Activated T-helper 9 cell treated with anti-CD3 and anti-CD28 coated beads, Interleukin-2, amount 50 U/mL, for 16 hours (primary cell): ENCODE data around the gene EXOC4.

ENCODE experiments used
- DNase-seq: peaks from one replicate; pipeline ENCODE4 v3.0.0-alpha.2; 2020; ENCODE audit warnings: low read depth

Gene EXOC4

DNA sequence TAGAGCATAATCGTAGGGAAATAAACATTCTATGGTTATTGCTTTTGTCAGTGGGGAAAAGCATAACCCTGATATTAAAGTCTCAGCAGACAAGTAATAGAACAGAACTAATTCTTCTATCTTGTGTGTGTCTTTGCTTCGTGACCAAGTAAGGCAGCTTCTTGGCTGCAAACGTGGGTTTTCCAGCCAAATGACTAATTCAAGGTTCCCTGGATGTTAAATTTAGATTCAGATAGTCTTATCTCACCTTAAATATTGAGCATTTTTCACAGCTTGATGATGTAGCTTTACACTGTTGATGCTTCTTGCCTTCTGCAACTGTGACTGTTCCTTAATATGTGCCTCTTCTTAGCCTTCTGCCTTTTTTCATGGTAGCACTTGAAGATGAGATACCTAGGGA is 113.0 kb downstream of the EXOC4 start:
- DNase-seq = no peak

GRCh38 chr7:133367561-133367960 is 114.7 kb downstream of the EXOC4 start:
- no peak for DNase-seq

DNA sequence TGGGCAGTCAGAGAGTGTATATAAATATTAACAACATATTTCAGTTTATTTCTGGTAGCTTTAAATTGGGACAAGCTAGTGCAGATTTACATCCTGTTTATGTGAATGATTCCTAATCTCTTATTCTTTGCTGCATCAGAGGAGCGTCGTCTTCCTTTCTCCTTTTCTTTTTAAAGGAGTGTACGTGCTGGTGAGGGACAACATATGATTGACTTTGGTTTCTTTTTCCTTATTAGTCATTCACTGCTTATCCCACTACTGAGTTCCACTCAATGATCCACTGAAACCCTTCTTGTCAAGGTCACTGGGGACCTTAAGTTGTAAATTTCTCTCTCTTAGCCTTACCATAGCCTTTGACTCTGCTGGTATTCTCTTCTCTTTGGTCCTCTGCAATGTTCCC is 116.3 kb downstream of the EXOC4 start:
- DNase-seq = no peak

DNA sequence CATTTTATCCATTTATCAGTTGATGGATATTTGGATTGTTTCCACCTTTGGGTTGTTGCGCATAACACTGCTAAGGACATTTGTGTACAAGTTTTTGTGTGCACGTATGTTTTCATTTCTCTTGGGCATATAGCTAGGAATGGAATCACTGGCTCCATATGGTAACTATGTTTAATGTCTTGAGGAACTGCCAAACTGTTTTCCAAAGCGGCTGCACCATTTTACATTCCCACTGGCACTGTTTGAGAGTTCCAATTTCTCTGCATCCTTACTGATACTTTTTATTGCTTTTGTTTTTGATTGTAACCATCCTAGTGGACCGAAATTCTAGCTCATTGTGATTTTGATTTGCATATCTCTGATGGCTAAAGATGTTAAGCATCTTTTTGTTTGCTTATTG is 118.7 kb downstream of the EXOC4 start:
- no peak for DNase-seq

- no peak for DNase-seq
Measured at GRCh38 chr7:133372337-133372736, 119.5 kb downstream of the EXOC4 start.

DNA sequence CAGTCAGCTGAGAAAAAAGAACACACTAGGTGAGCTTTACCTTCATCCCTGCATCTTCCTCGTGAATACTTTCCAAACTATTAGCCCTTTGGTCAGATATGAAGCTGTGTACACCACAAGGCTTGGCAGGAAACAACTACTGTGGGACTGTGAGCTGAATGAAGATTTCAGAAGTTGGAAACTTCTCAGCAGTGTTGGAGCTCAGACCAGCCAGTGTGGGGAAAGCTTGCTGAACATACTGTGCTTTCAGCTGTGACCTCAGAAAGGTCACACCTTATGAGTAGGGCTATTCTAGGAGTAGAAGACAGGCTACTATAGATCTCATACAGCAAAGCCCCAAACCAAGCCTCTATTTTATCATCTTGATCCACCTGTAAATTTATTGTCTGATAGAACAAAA is 123.6 kb downstream of the EXOC4 start:
- DNase-seq = no peak

DNA sequence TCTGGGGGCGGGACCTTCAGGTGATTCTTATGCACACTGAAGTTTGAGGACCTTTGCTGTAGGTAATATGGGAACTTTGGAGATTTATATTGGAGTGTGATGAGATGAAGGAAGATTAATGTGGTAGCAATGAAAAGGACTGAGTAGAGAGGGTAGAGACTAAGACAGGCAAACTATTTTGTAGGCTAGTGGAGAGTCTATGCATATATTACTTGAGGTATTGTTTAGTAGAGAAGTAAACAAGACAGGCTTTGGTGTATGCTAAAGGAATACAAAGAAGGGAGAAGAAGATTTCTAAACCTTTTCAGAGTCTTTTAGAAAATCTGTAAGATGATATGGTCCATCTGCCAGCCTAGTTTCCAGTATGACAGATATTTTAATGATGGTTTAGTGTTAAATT is 129.1 kb downstream of the EXOC4 start:
- no peak for DNase-seq

GRCh38 chr7:133382775-133383559 is 130.1 kb downstream of the EXOC4 start:
- DNase-seq = no peak

DNA sequence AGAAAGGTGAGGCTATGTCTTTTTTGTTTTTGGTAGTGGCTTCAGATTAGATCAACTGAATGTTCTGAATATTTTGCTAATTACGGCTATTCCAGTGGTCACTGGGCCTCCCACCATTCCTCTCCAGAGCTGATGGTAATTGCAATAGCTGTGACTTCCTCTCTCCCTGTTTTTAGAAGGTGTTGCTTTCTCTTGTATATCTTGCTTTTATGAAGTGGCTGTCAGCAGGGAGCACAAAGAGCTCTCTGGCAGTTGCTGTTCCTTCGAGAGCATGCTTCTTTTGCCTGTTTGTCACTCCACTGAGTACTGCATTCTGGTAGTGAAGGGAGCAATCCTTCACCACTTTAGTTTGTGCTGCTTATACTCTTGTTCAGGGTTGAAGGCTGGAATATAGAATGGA is 133.3 kb downstream of the EXOC4 start:
- DNase-seq = no peak

GRCh38 chr7:133389727-133390126 is 136.8 kb downstream of the EXOC4 start:
- DNase-seq = no peak

GRCh38 chr7:133391206-133391605 is 138.3 kb downstream of the EXOC4 start:
- no peak for DNase-seq

DNA sequence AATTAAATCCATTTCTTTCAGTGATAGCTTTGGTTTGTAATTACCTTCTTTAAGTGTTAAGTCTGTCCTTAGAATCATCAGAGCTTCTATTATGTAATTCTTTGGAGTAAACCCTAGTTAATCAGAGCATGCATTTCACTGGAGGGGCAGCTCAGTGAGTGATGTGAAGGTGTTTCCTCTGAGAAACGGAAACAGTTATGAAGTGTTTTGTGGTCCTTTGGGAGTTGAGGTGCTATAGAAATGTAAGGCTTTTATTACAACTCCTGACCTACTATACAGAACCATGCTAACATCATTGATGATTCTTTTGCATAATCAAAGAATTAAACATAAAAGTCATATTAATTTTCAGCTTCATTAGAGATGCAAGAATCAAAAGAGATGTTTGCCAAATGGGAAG is 141.5 kb downstream of the EXOC4 start:
- DNase-seq = no peak

DNA sequence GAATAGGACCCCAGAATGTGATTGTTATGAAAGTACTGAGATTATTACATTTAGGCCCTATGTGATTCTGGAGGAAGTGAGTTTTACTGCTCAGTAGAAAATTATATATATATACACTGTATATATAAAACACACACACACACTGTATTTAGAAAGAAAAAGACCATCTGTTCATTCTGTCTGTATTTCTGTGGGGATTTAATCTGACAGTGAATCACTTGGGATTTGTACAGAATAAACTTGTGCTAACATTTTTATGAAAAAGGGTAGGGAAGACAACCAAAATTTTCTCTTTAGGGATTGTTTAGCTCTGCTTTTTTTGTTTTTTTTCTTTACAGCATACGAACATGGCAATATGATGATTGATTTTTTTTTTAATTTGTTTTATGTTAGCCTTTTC is 142.7 kb downstream of the EXOC4 start:
- DNase-seq = no peak

GRCh38 chr7:133398506-133398905 is 145.6 kb downstream of the EXOC4 start:
- no peak for DNase-seq

DNA sequence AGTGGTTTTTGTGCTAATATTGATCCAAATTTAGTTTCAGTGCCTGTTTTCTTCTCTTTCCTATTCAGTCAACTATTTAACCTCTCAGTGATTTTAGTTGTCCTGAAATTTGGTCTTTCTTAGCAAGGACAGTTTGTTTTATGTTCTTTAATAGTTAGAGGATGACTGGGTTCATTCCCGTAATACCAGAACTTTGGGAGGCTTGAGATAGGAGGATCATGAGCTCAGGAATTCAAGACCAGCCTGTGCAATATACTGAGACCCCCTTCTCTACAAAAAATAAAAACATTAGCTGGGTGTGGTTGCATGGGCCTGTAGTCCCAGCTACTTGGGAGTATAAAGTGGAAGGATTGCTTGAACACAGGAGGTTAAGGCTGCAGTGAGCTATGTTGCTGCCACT is 148.3 kb downstream of the EXOC4 start:
- DNase-seq = no peak

DNA sequence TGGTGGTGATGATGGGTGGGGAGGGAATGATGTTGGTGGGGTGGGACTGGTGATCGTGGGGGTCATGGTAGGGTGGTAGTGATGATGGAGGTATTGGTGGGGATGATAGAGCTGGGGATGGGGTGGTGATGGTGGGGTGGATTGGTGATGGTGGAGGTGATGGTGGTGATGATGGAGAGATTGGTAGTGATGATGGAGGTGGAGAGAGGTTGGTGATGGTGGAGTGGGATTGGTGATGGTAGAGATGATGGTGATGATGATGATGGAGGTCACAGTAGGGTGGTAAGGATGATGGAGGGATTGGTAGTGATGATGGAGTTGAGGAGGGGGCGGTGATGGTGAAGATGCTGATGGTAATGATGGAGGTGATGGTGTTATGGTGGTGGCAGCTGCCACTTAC is 155.3 kb downstream of the EXOC4 start:
- DNase-seq = no peak

DNA sequence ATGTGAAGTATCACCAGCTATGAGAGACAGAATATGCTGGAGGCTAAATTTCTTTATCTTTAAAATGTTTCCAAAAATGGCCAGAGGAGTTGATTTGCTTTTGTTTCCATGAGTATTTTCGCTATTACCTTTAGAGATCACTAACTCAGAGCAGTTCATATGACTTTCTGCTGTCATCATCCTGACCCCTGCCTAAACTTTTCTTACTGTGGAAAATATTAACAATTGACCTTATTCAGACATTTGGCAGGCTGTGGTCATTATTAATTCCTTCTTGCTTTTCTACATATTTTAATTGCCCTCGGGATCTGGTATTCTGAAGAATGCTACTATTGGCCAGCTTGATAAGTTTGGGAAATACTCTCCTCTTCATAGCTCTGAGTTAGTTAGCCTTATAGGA is 156.5 kb downstream of the EXOC4 start:
- DNase-seq = no peak

- no peak for DNase-seq
Measured at GRCh38 chr7:133409966-133410365, 157.1 kb downstream of the EXOC4 start.

DNA sequence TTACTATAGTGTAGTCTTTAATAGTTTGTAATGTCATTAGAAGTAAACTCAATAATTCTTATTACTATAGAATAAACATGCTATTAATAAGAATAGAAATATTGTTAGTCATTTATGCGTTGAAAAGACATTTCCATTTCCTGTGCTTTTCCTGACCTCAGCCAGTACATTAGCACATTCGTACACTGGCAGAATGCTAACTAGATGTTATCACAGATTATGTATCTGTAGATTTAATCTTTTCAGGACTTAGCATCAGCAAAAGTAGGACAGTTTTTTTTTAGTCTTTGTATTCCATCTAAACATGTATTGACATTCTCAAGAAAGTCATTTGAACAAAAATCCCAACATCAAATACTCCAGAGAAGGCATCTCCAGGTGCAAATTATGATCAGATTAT is 158.5 kb downstream of the EXOC4 start:
- no peak for DNase-seq

GRCh38 chr7:133412942-133413341 is 160.1 kb downstream of the EXOC4 start:
- DNase-seq = no peak

DNA sequence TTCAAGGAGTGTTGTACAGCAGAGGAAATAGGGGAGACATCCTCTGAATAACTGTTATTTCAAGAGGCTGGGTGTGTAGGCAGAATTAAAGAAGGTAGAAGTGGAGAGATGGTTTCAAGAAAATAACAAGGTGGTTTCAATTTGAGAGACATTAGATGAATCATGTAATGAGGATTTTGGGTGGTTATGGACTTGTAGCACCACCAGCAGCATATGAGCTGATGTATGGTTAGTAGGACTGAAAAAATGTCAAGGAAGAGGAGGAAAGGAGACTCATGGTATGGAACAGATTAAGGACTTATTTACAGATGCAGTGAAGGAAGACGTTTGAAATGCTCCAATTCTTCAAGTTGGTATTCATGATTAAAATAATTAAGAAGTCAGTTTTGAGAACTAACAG is 166.2 kb downstream of the EXOC4 start:
- no peak for DNase-seq

DNA sequence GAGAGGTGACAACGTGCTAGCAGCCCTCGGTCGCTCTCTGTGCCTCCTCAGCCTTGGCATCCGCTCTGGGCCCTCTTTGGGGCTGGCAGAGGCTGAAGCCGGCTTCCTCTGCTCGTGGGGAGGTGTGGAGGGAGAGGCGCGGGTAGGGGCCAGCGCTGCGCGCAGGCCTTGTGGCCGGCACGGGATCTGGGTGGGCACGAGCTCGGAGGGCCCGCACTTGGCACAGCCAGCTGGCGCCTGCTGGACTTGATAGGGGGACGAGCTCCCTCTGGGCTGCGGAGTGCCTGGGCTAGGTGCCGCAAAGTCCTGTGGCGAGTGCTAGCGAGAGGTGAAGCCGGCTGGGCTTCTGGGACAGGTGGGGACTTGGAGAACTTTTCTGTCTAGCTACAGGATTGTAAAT is 170.7 kb downstream of the EXOC4 start:
- no peak for DNase-seq

- no peak for DNase-seq
Measured at GRCh38 chr7:133428326-133428725, 175.4 kb downstream of the EXOC4 start.

DNA sequence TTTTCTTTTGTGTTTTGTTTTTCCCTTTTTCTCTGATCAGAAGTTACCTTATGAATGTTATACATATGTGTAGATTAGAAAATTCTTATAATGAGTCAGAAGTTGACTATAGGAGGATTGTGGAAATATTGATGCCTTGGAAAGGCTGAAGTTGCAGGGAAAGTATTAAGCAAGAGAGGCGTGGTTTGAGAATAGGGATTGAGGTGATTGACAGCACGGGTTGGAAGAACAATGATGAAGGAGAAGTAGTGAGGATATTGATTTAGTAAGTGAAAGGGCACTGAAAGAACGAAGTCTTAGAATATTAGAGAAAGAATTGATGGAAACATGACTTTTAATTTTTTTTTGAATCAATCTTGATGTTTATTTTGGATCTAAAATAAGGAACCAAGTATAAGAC is 176.0 kb downstream of the EXOC4 start:
- no peak for DNase-seq

GRCh38 chr7:133429371-133429770 is 176.5 kb downstream of the EXOC4 start:
- no peak for DNase-seq
